ENCODE data around the gene DCTD.

DCTD gene

DNA sequence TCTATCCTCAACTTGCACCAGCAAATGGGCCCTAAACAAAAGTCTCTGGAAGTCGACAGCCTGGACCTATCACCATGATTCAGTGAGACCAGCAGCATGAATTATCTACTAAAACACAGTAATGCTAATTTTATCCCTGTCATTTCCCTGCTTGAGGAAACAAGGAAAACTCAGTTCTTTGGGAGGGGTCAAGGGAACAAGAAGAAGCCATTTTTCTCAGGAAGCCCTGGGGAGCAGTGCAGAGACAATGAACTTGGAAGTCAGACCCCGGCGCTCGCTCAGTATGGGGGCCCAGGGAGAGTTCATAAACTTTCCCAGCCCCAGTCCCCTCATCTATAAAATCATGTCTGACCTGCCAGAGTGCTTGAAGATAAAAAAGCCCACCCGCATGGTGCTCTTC lies 50.4 kb downstream of the DCTD start:
- DNase-seq, result no peak

DNA sequence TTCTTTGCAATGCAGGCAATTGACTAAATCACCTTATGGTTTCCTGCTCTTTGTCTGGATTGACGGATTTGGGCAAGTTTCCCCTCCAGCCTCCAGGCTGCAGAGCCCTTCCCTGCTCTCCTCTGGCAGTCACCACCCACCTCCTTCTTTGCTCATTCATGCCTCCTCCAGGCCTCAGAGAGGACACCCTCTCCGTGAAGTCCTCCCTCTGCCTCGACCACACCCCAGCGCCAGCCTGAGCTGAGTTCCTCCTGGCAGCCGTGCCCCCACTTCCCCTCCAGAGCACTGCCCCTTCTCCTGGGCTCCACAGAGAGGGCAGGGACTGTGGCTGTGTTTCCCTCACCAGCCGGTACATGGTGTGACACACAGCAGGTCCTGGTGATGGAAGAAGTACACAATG lies 53.7 kb downstream of the DCTD start:
- no peak for DNase-seq

DNA sequence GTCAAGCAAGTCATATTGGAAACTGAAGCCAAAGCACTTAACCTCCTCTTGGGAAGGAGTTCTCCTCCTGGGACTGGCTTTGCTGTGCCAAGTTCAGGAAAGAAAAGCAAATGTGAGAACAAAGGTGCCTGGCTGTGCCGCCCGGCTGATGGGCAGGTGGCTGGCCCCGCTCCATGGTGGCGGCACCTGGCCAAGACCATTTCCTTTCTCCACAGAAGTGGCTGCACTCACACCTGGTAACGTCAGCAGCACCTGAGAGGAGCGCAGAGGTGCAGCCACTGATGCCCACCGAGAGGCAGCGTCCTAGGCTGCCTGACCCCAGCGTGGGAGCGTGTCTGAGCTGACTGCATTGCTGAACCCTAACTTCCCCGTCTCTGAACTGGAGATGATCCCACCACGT lies 54.3 kb downstream of the DCTD start:
- DNase-seq, result no peak

DNA sequence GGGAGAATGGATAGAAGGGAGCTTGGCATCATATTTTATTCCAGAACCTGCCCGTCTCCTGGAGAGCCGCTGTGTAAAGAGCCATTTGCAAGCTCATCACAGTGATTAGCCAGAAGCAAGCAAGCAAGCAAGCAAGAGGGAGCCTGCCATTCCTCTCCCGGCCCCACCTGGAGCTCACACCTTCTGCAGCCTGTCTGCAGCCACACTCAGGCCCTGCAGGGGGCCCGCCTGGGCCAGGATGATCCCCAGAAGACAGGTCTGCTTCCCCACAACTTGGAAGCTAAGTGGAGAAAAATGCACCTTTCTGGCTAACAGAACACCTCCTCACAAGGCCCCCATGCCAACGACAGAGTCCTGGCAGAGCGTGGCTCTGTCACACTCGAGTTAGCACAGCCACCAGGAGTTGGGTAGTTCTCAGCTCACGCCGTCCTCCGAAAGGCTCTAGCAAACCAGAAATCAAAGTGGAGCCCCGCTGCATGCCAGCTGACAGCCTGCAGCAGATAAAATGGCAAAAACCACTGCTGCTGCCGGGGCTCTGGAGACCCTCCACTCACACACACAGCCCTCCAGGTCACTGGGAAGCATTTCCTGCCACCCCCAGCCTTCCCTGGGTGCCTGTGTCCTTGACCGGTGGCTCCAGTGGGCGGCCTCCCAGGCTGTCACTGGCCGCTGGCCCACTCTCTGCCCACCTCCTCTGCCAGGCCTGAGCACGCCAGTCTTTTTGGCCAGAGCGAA lies 54.9 kb downstream of the DCTD start:
- DNase-seq, result no peak

DNA sequence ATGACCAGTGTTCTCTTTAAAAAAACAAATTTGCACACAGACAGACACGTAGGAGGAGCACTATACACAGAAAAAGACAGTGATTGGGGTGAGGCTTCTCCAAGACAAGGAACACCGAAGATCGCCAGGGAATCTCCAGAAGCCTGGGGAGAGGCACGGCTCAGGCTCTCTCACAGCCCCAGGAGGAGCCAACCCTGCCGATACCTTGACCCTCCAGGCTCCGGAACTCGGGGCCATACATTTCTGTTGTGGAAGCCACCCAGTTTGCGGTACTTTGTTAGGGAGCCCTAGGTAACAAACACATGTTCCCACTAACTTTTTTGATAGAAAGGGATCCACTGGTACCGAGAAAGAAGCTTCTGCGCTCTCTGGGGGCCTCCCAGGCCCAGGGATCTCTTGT lies 55.8 kb downstream of the DCTD start:
- DNase-seq, result no peak

DNA sequence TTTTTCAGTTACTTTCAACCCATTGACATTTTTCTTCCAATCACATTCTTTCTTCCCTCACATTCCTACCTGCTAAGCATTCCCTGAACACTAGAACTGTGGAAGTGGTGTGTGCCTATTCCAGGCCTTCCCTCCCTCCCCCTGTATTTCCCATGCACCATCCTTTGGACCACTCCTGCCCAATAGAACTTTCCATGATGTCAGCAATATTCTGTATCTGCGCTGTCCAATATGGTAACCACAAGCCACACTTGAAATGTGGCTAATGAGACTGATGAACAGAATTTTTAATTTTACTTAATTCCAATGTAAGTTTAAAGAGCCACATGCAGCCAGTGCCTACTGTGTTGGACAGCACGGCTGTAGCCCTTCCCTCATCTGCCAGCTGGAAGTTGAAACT lies 57.5 kb downstream of the DCTD start:
- DNase-seq, result no peak

DNA sequence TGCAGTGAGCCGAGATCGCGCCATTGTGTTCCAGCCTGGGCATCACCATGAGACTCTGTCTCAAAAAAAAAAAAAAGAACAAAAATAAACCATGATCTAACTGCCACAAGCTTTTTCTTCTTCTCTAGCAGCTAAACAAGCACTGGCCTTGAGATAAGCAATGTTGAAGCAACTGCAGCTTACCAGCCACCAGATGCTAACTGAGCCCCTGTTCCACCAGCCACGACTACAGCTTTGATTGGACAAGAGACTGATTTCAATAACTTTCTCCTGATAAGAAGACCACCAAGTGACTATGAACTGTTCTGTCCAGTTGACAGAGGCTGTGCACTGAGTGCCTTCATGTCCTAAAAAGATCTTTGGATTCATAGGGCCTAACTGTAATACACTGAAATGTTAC lies 58.5 kb downstream of the DCTD start:
- no peak for DNase-seq

DNA sequence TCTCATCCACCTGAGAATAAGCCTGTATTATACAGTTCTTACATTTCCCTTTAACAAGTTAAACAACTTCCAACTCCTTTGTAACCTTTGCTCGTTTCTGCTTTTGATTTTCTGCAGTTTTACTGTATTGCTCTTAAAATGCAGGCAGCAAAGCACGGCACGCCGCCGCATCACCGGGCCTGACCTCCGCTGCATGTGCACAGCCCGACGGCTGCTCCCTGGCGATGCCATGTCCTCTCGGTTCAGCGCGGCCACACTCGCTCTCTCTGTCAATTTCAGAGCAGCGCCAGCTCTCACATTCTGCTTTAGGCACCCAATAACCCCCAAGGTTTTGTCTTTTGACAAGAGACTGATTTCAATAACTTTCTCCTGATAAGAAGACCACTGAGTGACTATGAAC lies 60.3 kb downstream of the DCTD start:
- DNase-seq, result no peak

DNA sequence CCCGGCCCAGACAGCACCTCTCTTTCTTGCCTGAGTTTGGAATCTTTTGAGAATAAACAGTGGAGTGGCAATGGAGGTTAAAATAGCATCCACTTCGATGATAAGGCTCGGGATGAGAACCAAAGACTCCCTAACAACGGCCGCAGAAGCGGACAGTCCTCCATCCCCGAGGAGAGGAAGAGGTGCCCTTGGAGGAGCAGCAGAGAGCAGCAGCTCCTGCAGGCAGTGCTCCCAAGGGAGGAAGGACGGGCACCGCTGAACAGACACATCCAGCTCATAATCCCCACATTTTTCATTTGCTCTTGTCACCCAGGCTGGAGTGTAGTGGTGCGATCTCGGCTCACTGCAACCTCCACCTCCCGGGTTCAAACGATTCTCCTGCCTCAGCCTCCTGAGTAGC lies 61.3 kb downstream of the DCTD start:
- DNase-seq, result no peak

DNA sequence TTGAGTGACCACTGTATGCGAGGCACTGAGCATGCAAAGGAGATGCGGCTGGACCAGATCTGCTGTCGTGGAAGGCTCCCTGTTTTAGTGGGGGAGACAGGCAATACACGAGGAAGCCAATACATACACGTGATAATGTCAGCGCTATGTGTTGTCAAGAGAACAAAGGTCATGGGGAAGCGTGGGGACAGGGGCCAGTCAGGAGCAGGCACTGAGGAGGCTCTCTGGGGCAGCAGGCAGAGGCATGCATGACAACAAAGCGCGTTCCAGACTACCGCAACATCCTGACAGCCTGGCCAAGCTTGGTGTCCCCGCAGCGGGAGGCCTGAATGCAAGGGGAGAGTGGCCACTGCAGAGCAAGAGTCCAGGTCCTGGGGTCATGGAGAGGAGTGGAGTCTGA lies 61.9 kb downstream of the DCTD start:
- no peak for DNase-seq

DNA sequence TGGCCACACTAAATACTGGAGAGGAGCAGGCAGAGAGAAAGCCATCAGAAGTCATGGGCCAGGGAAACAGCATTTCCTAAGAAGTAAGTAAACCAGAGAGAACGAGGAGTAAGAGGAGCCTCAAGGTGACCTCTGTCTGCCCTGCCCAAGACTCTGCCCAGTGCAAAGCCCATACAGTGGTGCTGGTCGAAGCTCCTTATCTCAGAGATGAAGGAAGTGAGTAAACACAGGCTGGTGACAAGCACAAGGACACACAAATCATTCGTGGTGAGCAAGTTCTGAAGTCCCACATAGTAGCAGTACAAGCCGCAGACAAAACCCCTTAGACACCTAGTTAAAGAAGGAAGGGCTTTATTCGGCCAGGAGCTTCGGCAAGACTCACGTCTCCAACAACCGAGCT lies 62.7 kb downstream of the DCTD start:
- no peak for DNase-seq

DNA sequence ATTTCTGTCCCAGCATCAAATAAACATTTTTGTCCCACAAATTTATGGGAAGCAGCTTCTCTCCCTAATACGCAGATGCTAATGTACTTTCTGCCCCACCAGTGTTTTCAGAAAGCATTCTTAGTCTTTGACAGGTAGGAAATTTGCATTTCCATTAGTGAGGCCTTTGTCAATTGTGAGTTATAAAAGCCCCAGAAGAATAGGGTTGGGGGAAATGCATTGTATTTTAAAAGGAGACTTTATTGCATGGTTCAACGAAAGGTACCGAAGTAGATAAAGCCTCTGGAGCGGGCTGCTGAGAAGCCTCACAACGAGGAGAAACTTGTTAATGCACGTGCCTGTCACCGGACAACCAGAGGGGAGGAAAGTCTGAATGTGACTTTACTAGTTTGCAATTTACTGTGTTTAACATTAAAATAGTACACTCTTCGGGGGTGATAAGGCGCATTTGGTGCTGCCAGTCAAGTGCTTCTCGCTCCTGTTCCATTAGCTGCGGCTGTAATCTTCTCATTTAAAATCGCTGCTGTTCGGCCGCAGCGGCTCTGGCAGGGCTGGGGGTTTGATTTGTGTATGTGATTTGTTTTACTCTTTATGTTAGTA lies 63.4 kb downstream of the DCTD start:
- DNase-seq, result no peak

DNA sequence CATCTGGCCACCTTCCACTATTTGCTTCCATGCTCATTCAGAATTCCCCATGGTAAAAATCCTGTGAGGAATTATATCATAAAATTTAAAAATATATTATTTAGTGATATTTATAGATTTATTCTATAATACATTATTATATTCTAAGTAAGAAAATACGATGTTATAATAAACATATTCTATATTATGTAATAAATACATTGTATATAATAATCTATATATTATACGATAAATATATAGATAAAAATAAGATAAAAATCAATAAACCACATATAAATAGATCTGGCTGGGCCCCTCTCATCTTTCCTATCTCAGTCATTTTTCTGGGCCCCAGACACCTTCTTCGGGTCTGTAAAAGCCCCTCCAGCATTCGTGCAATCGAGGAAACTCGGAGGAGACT lies 68.5 kb downstream of the DCTD start:
- no peak for DNase-seq

DNA sequence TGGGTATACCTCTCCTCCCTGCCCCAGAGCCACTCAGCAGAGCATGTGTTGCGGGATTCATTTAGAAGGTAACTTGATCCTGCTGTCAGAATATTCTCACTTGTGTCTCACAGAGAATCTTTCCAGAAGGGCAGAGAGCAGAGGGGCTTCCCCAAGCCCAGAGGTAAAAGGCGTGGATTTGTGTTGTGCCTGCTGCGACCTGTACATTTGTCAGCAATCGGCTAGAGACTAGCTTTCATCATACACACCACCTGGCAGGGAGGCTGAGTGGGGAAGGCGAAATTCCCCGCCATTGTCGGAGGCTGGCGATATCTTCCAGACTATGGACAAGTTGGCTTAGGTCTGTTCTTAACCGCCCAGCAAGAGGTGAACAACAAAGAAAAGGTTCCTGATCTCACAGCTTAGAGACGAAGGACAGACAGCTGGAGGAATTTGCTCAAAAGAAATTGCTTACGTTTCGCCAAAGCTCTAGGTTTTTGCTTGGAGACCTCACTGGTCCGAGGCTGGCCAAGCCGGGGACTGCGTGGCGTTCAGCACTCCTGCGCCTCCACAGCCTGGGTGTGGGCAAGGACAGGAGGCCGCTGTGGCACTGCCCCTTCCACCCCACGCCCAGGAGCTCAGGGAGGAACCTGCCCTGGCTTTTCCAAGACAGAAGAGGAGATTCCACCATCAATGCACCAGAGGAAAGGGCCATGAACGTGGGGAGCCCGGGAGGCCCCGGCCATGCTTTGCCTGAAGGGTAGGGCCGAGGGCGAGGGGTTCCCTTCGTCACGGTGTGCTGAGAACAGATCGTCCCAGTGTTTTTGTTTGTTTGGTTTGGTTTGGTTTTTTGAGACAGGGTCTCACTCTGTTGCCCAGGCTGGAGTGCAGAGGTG lies 69.4 kb downstream of the DCTD start:
- DNase-seq, result no peak

DNA sequence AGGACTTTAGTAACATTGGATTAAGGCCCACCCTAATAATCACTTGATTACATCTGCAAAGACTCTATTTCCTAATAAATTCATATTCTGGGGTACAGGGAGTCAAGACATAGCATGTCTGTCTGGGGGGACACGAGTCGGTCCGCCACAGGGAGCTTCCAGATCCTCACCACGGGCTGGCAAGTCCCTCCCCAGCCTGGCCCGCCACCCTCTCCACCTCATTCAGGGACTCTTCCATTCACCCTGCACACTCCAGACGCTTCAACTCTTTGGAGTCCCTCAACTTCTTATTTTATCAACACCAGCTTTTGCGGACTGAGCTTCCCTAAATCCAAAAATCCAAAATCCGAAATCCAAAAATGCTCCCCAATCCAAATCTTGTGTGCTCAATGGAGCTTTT lies 71.2 kb downstream of the DCTD start:
- DNase-seq, result no peak

DNA sequence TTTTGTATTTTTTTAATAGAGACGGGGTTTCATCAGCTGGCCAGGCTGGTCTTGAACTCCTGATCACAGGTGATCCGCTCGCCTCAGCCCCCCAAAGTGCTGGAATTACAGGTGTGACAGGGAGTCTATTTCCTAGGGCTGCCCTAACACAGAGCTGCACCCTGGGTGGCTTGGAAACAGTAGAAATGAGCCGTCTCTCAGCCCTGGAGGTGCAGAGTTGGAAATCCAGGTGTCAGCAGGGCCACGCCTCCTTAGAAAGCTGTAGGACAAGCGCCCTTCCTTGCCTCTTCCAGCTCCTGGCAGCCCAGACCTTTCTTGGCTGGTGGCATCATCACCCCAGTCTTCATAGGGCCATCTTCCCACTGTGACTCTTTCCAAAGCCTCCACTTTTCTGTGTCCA lies 71.6 kb downstream of the DCTD start:
- DNase-seq, result no peak

DNA sequence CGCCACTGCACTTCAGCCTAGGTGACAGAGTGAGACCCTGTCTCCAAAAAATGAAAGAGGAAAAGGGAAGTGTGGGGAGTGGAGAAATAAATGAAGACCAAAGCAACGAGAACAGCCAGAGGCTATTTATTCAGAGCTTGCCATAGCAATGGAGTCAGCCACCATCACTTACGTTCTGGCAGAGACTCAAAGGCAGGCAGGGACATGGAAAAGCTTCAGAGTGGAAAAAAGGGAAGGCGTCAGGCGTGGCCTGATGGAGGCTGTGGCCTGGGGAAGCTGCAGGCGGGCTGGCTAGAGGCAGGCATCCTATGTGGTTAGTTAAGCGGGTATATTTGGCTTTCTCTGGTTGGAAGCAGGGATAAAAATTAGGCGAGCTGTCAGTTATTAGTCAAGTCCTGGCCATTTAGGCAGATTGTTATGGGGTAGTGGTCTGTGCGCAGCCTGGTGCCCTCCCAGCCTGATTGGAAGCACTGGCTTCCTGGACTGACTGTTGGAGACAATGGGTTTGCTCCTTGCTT lies 73.3 kb downstream of the DCTD start:
- DNase-seq, result no peak

DNA sequence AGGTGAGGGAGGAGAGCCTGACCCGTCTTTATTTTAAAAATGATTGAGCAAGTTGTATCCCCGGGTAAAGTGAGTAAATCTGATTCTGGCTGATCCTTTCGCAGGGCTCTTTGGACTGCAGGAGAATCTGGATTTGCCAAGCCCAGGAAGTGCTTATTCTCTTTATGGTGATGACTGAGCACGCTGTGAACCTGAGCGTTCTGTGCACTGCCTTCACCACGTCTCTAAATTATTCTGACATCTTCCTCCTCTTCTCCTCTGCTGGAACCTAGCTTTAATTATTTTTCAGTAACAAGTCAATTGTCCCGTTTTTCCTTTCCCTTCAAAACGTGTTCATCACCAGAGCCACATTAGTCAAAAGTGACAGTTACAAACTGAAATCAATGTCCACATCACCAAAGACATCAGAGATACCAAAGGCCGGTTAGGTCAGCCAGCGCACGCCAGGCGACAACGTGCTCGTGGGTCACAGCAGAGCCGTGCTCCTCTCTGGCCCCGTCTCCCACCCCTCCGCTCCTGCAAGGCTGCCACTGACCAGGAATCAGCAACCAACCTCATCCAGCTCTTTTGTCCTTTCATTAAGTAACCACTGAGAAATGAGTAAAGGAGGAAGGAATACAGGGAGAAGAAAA lies 74.3 kb downstream of the DCTD start:
- no peak for DNase-seq

DNA sequence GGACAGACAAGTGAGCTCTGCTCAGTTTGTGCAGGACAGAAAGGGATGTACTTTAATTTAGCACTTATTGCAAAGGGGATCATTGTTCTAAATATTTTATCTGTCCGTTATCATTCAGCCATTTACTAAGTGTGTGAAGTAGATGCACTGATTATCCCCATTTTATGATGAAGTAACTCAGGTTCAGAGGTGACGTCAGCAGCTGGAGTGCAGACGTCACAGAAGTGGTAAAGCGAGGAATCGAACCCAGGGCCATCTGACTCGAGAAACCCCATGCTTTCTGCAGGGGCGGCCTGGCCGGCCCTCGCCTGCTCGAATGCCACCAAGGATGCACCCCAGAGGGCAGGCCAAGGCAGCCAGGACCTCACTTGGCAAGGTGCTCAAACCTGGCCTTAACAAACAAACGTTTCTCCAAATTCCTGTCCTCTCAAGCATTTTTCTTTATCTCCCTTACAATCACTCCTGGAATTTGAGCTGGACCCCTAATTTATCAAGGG lies 75.0 kb downstream of the DCTD start:
- DNase-seq, result no peak

DNA sequence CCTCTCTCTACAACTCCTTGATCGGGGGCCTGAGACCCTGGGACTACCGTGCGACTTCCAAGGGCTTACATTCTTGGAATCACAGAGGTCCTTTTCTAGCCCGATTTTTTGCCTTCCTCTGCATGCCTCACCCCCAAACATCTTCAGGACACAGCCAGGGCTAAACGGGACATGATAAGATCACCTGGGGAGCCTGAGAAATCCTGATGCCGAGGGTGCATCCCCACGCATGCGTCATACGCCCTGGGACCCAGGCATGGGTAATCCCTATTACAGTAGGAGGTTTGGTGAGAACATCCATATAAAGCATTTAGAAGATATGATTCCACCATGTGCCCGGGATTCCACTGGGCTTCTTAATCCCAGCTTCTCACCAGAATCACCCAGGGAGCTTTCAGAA lies 77.1 kb downstream of the DCTD start:
- no peak for DNase-seq
